ENCODE results near the gene MMP28.

- TF ChIP-seq, protein P1, sequence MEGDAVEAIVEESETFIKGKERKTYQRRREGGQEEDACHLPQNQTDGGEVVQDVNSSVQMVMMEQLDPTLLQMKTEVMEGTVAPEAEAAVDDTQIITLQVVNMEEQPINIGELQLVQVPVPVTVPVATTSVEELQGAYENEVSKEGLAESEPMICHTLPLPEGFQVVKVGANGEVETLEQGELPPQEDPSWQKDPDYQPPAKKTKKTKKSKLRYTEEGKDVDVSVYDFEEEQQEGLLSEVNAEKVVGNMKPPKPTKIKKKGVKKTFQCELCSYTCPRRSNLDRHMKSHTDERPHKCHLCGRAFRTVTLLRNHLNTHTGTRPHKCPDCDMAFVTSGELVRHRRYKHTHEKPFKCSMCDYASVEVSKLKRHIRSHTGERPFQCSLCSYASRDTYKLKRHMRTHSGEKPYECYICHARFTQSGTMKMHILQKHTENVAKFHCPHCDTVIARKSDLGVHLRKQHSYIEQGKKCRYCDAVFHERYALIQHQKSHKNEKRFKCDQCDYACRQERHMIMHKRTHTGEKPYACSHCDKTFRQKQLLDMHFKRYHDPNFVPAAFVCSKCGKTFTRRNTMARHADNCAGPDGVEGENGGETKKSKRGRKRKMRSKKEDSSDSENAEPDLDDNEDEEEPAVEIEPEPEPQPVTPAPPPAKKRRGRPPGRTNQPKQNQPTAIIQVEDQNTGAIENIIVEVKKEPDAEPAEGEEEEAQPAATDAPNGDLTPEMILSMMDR (IDR thresholded peaks at IDR 0.05; ENCODE audit: low read length): peak; percentile 91
- TF ChIP-seq EZH2 (IDR thresholded peaks at IDR 0.05; ENCODE audit: borderline replicate concordance, low read length): no peak
Measured at GRCh38 chr17:35764123-35764991, 31.1 kb downstream of the MMP28 start.
